Fibroblast of skin of left biceps (primary cell): ENCODE measurements around the gene LRRC4B.
A peak's percentile ranks its signal among the peaks of the same experiment; 100 is the strongest.
"Not testable (repeated sequence)": the region's sequence is repeated elsewhere in the genome, so short reads cannot be mapped to it uniquely, and the experiment has no call there.

Source experiments
- DNase-seq, 2 experiments: peaks; one replicate each; pipeline ENCODE4 v3.0.0-alpha.2; 2013; ENCODE audit warnings: low read depth in 2 of 2

The LRRC4B gene

GRCh38 chr19:50567882-50568727, at the start of gene LRRC4B:
TSS of gene LRRC4B (minus strand) at chr19:50568435. CDS start at chr19:50548838, 19,597 bp downstream.
- no peak for DNase-seq

DNA sequence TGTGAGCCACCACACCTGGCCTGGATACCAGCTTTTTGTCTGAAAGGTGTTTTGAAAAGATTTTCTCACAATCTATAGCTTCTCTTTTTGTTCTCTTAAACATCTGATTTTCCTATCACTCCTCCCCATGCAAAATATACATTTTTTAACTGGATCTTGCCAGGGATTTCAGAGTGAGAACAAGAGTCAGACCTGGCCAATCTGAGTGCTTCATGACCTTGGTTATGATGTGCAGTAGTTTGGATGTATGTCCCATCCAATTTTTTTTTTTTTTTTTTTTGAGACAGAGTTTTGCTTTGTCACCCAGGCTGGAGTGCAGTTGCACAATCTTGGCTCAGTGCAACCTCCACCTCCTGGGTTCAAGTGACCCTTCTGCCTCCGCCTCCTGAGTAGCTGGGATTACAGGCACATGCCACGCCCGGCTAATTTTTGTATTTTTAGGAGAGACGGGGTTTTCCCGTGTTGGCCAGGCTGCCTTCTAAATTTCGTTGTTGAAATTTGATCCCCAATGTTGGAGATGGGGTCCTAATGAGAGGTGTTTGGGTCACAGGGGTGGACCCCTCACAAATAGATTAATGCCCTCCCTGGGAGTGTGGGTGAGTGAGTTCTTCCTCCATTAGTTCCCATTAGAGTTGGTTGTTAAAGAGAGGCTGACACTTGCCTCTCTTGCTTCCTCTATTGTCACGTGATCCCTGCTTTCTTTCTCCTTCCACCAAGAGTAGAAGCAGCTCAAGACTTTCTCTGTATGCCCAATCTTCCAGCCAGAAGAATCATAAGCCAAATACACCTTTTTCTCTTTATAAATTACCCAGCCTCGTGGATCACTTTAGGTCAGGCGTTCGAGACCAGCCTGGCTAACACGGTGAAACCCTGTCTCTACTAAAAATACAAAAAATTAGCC, 44.5 kb upstream of the LRRC4B start:
- not testable (repeated sequence) for DNase-seq

- DNase-seq, result peak; percentile 13 to 19
Observed at GRCh38 chr19:50607874-50608785, 39.9 kb upstream of the LRRC4B start.

DNA sequence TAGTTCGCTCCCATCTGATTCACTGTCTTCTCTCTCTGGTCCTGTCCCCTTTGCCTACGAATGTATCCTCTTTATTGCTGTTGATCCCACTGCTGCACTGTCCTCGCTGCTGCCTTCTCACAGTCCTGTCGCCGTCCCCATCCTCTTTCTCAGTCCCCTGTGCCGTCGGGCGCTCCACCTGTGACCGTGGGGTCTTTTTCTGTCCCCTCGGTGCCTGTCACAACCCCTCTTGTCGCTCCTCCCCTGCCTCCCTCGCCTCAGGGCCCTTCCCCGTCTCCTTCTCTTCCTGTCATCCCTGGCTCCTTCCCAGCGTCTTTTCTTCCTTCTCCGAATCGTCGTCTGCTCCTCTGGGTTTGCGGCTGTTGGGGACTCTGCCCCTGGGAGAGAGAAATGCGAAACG, 39.2 kb upstream of the LRRC4B start:
- no peak for DNase-seq

DNA sequence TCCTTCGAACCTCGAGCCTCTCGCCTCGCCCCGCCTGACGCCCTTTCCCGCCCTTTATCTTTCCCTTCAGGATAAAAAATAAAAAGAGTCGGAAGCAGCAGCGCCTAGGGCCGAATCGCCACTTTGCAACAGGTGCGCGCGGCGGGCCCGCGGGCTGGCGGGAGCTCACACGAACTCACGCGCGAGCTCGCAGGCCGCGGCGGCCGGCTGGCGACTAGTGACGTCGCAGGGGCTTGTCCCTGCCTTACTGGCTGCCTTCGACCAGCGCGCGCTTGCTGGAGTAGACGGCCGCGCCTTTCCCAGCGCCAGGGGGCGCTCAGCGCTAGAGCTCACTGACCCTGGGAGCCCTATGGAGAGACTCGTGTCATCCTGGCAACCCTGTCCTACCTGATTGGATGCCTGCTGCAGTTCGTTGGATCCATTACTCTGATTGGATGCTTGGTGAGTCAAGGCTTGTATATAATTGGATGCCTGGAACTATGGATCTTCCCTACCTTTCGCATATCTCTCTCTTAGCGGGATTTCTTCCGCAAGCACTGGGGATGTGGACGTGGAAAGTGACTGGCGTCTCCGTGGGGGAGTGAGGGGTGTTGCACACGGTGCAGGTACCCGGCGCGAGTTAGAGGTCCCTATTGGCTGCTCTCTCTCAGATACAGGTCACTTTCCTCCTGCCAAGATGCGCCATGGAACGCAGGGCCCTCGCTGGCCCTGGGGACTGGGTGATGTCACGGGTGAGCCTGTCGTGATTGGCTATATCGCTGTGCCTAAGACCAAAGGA, 38.0 kb upstream of the LRRC4B start:
- not testable (repeated sequence) for DNase-seq

GRCh38 chr19:50604264-50605073, 36.2 kb upstream of the LRRC4B start:
- DNase-seq, result not testable (repeated sequence)

- DNase-seq, result no peak
Observed at GRCh38 chr19:50602935-50603334, 34.7 kb upstream of the LRRC4B start.

DNA sequence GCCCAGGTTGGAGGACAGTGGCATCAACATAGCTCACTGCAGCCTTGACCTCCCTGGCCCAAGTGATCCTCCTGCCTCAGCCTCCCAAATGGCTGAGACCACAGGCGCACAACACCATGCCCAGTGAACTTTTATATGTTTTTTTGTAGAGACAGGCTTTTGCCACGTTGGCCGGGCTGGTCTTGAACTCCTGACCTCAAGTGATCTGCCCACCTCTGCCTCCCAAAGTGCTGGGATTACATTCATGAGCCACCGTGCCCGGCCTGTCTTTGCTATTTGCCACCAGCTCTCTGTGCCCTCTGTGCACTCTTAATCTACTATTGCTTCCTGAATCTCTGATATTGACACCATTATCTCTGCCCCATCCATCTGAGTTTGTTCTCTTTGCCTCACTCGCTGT, 34.3 kb upstream of the LRRC4B start:
- DNase-seq, result no peak

- no peak for DNase-seq
Observed at GRCh38 chr19:50602089-50602422, 33.8 kb upstream of the LRRC4B start.

- DNase-seq, result no peak
Observed at GRCh38 chr19:50601407-50602088, 33.3 kb upstream of the LRRC4B start.

GRCh38 chr19:50599427-50599826, 31.2 kb upstream of the LRRC4B start:
- DNase-seq, result no peak

GRCh38 chr19:50590191-50590590, 22.0 kb upstream of the LRRC4B start:
- no peak for DNase-seq

DNA sequence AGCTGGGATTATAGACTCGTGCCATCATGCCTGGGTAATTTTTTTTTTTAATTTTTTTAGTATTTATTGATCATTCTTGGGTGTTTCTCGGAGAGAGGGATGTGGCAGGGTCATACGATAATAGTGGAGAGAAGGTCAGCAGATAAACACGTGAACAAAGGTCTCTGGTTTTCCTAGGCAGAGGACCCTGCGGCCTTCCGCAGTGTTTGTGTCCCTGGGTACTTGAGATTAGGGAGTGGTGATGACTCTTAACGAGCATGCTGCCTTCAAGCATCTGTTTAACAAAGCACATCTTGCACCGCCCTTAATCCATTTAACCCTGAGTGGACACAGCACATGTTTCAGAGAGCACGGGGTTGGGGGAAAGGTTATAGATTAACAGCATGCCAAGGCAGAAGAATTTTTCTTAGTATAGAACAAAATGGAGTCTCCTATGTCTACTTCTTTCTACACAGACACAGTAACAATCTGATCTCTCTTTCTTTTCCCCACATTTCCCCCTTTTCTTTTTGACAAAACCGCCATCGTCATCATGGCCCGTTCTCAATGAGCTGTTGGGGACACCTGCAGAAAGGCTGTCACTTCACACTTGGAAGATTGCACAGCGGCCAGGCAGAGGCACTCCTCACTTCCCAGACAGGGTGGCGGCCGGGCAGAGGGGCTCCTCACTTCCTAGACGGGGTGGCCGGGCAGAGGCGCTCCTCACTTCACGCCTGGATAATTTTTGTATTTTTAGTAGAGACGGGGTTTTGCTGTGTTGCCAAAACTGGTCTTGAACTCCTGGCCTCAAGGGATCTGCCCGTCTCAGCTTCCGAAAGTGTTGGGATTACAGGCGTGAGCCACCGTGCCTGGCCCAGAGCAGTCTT, 13.8 kb upstream of the LRRC4B start:
- not testable (repeated sequence) for DNase-seq

DNA sequence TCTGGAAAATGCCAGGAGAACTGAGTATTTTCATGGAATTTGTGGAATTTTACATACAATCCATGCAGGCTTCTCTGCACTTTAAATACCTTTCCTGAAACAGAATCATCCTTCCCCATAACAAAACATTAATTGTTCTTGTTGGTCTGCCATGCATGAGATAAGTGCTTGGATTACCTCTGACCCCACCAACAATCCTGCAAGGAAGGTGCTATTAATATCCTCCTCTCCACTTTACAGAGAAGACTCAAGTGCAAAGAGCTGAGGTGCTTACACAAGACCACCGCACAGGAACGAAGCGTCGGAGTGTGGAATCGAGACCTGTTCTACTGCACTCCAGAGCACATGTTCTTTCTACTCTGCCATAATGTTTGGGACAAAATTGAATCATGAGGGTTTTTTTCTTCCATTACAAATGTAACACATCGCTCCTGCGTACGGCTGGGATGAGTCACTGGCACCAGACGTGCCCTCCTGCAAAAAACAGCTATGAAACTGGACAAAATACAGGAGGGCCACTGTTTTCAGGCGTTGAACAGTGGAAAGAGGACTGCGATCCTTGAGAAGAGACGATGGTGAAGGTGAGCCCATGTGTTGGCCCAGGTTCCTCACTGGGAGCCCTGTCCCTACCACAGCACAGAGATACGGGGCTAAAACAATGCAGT, 12.9 kb upstream of the LRRC4B start:
- no peak for DNase-seq

DNA sequence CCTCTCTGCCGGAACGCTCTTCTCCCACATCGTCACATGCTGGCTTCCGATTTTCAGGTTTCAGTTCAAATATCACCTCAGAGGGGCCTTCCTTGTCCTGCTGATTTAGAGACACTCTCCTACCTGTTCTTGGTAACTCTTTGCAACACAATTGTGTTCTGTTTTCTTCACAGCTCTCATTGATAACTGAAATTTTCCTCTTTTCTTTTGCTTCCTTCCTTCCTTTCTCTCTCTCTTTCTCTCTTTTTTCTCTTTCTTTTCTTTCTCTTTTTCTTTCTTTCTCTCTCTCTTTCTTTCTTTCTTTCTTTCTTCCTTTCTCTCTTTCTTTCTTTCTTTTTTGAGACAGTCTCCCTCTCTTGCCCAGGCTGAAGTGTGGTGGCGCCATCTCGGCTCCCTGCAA, 12.0 kb upstream of the LRRC4B start:
- DNase-seq, result no peak

GRCh38 chr19:50576769-50577168, 8.5 kb upstream of the LRRC4B start:
- not testable (repeated sequence) for DNase-seq

DNA sequence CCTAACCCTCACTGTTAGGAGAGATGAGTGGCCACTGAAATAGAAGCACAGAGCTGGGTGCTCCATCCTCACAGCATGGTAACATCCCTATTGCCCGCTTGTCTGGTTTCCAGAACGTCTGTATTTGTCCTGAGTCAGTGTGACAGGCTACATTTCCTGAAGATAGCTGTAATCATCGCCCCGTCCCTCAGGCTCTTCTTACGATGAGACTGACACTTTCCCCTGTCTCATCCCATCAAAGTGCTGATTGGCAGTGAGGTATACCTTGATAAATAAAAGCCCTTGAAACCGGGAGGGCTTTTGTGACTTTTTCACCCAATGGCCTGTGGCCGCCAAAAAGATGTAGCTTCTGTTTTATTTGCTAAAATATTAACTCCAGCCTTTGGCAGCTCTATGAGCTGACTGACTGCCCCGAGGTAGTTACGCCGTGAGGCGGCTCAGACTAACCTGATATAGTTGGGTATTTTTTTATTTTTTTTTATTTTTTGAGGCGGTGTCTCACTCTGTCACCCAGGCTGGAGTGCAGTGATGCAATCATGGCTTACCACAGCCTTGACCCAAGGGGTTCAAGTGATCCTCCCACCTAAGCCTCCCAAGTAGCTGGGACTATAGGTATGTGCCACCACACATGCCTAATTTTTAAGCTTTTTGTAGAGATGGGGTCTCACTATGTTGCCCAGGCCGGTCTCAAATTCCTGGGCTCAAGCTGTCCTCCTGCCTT, 5.7 kb upstream of the LRRC4B start:
- DNase-seq, result no peak
